Middle frontal gyrus (tissue), 1 donor: ENCODE data around the gene AMELX.

Experiments
- DNase-seq: peaks from one replicate; pipeline ENCODE4 v3.0.0-alpha.2; 2015; ENCODE audit warnings: low spot score; ENCODE audit errors: extremely low spot score

AMELX gene

DNA sequence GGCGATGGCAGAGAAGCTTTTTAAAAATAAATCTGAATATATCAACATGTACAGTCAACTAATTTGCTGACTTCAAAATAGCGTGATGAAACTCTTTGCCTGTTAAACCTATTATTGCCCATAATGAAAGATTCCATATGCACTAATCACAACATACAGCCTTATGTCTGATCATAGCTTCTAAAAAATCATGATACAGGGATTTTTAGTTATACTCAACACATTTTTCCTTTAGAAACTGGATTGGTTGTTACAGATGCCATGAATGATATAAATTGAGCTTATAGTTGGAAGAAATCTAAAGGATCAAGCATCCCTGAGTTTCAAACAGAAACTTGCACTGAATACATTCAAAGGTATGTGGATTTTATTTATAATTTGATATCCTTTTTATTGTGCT, at the start of gene AMELX:
AMELX (plus strand) TSS at position 301 of the 400 bp plus-strand sequence. CDS start 1,376 bp downstream, outside the sequence.
- DNase-seq, result no peak

DNA sequence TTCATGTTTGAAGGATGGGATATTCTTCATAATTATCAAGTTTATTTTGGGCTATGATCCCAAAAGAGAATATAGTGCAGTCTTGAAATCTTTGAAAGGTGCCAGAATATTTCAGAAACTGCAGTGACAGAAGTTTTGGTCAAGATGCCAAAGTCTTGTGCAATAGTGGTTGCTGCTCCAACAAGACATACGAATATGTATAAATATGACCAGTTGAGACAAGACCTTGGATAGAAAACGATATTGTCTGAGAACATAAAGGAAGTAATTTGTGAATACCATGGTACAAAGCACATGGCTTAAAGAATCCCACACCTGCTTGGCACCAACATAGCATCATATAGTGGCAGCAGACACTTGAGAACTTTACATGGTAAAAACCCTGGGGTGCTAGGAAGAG, 48.6 kb upstream of the AMELX start:
- no peak for DNase-seq

DNA sequence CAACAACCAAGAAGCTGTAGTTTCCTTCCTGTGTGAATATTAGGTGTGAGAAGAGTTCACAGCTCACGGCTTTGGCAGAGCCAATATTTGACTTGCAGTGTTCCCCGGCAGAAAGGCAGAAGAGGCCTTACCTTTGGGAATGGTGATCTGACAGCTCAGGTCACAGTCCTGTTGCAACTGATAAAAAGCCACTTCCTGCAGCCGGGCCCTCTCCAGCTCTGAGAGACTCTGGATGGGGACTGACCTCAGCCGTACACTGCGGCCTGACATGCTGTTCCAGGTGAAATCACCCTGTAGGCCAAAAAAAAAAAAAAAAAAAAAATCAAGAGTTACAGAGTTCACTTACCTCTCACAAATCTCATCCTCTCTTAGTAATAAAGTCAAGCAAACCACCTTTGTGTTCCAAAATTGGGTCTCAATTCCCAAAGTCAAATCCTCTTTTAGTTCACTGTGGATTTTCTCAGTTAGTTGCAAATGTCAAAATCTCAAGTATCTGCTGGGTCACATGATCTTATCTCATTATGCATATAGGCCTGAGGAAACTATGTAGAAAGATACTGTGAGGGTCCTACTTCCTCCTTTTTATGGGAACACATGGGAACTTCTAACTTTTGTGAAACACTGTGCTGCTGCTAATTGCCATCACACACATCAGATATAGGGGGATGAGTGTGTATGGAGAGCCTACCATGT, 38.6 kb upstream of the AMELX start:
- DNase-seq, result no peak

DNA sequence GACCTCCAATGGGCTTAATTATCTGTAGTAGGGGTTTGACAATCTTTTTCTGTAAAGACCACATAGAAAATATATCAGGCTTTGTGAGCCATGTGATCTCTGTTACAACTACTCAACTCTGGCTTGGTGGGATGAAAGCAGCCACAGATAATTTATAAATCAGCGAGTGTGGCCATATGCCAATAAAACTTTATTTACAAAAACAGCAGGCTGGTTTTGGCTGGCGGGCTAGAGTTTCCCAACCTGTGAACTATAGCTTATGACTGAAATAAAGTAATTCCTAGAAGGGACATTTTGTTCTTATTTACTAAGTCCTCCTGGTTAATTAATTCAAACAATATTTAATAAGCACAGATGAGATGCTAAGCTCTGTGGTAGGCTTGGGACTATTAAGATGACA, 35.9 kb upstream of the AMELX start:
- DNase-seq, result no peak

DNA sequence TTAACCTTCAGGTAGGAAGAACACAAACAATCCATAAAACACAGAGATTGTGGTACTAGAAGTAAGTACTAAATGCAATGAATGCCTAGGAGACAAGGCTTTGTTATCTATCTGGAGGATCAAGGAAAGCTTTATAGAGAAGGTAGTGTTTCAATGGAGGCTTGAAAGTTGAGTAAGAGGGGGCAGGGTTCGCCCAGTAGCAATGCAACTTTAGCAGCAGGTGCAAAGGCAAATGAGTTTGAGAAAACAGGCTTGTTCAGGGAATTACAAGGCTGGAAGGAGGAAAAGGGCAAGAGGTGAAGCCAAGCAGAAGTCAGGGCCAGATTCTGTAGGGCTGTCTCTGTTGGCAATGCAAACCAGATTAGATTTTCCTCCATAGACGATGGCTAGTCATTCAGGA, 35.5 kb upstream of the AMELX start:
- DNase-seq, result no peak

DNA sequence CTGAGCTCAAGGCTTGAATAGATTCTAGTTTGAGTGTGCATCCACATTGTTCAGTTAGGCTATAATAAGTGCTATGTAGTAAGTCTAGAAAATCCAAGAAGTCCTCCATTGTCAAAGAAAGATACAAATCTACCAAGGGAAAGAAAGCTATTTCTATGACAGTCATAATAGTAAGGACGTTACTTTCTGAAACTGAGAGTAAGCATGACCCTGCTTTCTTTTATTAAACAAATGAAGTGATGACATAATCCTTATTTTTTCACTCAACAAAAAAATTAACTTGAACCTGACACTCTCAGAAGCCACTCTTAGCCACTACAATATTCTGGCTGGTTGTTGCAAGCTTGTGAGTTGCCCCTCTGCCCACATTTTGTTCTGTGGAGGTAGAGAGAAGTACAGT, 33.8 kb upstream of the AMELX start:
- no peak for DNase-seq

DNA sequence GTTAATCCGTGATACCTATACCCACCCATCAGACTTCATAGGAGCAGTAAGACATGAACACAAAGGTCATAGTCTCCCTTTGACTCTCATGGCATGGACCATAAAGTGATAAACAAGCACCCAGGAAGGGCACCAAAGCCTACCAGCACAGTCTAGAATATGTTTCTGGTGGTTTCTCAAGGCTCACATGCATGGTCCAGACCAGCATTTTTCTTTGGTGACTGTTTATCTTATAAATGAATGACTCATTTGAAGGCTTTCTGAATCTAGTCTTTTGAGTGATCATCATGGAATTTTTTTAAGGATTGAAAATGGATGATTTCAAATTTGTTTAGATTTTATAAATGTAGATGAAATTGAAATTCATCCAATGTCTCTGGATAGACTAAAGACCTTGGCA, 32.0 kb upstream of the AMELX start:
- DNase-seq, result no peak

DNA sequence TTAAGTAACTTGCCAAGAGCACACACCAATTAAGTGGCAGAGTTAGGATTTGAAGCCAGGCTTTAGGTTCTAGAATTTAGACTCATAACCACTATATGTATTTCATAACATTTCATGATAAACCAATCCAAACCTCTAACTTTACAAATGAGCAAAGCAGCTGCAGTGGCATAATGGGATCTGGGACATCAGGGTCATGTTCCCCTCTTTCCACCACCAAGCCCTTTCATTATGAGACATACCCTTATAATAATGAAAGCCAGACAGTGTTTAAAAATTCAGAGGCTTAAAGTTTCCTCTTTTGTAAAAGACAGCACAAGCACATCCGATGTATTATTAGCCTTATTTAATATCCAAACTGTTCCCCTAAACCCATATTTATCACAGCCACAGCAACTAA, 28.3 kb upstream of the AMELX start:
- no peak for DNase-seq

DNA sequence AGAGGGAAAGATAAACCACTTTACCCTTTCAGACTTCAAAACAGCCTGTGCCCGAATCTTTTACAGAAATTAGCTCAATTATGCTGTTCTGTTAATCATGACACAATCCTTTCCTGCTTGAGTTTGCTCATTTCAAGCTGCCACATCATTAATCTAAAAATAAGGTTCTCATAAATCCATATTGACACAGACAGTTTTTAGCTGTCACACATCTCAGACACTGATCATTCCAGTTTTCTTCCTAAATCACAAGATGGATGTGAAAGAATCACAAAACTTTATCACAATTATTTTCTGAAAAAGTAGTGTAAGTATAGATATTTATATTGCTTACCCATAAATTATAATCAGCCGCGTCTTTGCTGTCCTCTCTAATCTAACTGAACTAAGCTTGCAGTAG, 27.9 kb upstream of the AMELX start:
- DNase-seq, result no peak

DNA sequence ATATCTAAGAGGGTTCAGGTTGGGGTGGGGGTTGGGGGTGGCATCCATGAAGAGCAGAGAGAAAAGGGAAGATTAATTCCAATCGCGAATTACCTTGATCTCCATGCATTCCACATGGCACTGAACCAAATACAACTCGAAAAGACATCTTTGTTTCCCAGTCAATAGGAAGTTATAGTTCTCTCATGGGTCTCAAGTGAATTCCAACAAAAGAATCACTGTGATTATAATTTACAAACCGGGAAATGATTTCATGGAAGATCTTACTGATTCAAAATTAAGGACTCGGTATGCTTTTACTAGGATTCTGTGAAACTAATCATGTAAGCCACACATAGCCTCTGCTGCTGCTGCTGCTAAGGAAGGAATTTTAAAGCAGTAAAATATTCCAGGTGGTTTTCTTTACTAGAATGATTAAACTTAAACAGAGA, 26.6 kb upstream of the AMELX start:
- DNase-seq, result no peak

DNA sequence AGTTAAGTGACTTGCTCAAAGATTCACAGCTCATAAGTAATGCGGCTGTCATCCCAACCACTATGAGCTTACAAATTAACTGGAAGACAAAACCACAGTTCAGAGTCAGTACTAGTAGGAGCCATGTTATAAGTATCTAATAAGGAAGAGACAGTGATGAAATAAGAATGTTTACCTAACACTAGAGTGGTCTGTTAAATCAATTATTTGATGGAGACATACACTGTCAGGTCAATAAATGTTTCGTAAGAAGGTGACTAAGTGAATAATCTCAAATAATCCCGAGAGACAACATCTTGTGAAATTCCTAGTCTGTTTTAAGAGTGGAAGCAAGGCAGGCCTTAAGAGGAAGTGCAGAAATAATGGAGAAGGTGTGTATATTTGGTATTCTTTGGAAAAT, 25.8 kb upstream of the AMELX start:
- DNase-seq, result no peak

DNA sequence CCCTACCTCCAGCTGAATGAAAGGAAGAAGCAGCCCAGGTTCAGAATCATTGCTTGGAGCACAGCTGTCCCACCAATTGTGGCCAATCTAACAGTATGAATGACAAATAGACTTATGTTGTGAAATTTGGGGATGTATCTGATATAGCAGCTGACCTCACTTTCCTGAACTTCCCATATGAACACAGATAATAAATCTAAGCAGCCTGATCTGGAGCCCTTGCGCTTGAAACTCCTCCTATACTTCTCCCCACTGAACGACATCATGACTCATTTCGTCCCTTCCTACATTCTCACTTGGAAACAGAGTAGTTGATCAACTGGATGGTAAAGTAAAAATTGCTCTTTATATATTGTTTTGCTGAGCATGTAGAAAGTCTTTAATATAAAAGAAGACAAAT, 24.2 kb upstream of the AMELX start:
- DNase-seq, result no peak

DNA sequence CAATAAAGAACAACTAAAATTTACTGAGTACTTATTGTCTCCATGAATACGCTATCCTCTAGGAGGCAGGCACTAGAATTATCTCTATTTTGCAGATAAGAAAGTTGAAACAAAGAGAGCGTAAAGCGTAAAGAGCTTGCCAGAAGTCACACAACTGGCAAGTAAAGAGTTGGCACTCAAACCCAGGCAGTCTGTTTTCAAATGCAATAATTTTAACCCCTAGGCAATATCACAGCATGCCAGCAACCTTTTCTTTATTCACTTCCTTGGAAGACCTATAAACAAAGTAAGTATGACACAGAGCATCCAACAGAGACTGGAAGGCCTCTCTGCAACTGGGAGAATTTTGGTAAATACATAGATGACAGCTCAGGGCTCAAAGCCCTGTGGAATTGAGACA, 23.2 kb upstream of the AMELX start:
- no peak for DNase-seq

DNA sequence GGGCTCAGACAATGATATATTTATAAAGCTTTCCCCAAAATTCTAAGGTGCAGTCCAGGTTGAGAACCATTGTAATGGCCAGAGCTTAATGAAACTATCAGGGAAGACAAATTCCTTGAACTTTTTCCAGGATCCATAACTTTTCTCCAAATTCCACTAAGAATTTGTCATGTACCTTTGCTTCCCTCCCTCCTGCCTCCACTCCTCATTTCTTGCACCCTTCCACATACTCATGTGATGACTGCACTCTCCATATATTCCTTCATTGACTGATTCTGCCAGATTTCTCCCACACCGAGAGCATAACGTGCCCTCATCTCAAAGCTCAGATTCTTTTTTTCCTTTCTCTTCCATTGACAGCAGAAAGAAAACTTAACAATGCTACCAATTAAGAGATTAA, 20.9 kb upstream of the AMELX start:
- no peak for DNase-seq

DNA sequence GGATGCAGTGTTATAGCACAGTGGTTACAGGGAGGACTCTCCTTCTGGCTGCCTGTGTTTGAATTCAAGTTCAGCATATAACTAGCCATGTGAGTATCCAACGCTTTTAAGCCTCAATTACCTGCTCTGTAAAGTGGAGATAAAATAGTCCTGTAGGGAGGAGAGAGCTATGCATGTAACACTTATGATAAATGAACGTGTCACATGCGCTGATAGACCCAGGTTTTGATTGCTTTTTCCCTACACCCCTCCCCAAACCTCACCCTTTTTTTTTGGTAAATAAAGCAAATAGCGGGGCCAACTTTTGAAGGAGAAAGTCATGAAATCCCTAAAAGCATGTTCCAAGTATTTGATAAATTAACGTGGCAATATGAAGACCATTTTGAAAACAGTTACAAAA, 20.4 kb upstream of the AMELX start:
- DNase-seq, result no peak

DNA sequence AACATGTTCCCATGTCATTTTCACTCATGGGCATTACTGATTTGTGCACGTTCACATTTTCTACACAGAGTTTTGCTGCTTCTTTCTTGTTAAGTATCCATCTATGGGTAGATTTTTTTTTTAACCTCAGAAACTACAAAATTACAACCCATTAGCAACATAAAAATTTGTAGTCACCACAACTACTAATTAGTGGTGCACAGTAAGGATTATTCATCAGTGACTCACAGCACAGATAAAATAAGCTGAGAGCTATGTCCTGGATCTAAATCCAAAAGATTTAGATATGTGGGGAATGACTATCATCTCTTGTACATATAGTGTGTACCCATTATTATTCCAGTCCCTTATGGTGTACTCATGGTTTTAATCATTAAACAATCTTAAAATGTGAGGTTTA, 19.7 kb upstream of the AMELX start:
- no peak for DNase-seq

DNA sequence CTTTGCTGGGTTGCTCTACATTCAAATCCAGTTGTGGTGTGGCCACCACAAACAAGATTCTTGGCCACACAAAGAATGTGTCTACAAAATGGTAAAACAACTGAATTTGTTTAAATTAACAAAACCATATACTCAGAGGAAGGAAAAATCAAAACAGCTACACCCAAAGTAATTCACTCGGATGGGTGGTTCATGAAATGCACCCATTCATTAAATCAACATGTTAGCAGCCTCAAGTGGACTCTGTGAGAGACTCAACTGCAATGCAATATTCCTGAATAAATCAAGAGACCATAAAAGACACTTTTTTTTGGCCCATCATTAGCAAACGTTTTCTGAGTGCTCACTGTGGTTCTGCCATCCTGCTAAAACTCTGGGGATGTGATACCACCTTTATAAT, 11.2 kb upstream of the AMELX start:
- DNase-seq, result no peak

DNA sequence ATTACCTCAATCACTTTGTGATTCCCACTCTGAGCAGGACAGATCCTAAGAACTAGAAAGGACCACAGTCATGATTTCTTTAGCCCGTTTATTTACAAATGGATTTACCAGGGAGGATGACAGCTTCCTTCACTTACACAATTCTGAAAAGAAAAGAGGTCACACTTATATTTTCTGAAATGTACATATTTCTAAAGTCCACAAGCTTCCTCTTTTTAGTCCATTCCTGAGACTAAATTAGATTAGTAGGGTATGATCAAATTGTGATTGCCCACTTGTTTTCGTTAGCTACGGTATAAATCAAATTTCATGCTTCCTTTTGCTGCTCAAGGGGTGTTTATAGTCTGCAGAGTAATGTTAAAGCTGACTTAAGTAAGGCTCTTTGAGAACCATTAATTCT, 7.6 kb upstream of the AMELX start:
- no peak for DNase-seq

DNA sequence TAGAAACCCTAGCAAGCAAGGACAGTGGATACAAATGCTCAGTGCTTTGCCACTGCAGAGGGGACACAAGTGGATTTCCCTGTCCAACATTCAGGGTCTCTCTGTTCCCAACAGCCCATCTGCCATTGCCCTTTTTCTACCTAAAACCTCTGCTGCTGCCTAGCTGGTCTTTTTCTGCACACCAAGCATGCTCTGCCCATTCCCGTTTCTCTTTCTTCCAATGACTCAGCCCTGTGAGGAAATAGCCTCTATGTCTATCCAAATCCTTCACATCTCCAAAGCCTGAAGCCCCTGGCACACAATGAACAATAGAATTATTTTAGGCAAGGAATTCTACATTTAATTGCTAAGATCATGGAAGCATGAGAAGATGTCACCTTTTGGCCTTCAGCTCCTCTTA, 5.7 kb upstream of the AMELX start:
- no peak for DNase-seq

DNA sequence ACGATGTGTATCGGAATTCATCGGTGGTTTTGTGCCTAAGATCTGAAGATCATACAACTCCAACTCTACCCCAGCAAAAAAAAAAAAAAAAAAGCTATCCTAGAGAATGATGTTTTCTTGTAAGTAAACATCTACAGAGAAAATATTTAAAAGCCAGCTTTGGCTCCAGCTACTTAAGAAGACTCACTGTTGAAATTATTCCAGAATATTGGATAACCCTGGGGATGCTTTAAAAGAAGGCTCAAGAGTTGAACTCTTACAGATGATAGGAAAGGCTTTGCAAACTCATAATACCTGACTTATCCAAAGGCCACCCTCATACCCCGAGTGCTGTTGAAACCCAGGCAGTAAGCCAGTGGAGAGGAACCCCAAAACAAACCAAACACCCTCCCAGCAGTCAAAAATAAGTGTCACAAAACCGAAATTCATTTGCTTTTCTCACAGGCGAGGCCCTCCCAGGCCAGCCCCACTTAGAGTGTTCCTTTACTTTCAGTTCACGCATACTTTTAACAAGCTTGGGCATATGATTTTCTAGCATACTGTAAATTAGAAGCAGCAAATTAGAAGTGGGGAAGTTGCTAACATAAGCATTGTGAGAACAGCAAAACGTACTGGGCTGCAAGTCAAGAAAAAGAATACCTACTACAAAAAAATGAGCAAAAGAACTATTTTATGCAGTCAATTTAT, 2.7 kb upstream of the AMELX start:
- no peak for DNase-seq

DNA sequence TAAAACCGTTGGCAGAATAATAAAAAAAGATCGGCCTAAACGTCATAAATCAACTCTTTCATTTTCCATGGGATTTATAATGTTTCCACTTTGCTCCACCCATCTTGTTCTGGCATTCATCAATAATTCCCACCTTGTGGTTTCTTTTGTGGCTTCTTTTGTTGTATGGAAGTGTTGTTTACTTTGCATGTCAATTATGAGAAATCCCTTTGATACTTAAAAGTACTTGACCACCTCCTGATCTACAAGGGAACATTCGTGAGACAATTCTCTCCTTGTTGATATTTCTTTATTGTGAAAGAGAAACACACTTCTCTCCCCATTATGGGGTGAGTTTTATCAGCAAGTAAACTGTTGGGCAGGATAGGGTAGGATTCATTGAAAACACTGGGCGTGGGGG, 2.8 kb downstream of the AMELX start:
- DNase-seq, result no peak

DNA sequence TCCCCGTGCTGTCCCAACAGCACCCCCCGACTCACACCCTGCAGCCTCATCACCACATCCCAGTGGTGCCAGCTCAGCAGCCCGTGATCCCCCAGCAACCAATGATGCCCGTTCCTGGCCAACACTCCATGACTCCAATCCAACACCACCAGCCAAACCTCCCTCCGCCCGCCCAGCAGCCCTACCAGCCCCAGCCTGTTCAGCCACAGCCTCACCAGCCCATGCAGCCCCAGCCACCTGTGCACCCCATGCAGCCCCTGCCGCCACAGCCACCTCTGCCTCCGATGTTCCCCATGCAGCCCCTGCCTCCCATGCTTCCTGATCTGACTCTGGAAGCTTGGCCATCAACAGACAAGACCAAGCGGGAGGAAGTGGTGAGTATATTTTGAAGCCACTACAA, 5.4 kb downstream of the AMELX start:
- DNase-seq, result no peak

DNA sequence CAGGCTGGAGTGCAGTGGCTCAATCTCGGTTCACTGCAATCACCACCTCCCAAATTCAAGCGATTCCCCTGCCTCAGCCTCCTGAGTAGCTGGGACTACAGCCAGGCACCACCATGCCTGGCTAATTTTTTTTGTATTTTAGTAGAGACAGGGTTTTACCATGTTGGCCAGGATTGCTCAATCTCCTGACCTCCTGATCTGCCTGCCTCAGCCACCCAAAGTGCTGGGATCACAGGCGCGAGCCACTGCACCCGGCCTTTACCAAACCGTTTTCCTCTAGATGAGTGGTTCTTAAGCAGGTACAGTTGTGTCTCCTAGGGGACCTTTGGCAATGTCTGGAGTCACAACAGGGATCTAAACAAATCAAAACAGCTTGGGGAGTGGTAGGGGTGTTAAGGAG, 11.6 kb downstream of the AMELX start:
- no peak for DNase-seq
